Activated CD8-positive, alpha-beta memory T cell treated with anti-CD3 and anti-CD28 coated beads for 36 hours (primary cell): ENCODE data around the gene EIF2B1. TPM values are rescaled to one million over a fixed set of nuclear protein-coding genes. Genes with fewer than 3 reads are reported as not detected.

ENCODE experiments used
- CTCF ChIA-PET: fragments of 350-600 bp; sonication (Branson Sonifier 250); formaldehyde crosslinking; loops from one replicate; lab custom pipeline; 2021; ENCODE audit warnings: antibody characterized with exemption; lab: Charles Lee
- POLR2A ChIA-PET: fragments of 350-600 bp; sonication (Branson Sonifier 250); formaldehyde crosslinking; loops from one replicate; lab custom pipeline; 2021; ENCODE audit warnings: antibody characterized with exemption; lab: Charles Lee
- total RNA-seq, 2 experiments: library from RNA; stranded (reverse); gene quantifications; one replicate each; pipeline ENCODE4 v1.2.3, GENCODE V29; 2021

The EIF2B1 gene
- total RNA-seq, result 10 to 100 TPM; 92.9 to 94.4 TPM

GRCh38 chr12:123633379-123634141 is at the start of gene EIF2B1, which contains the start of gene GTF2H3:
EIF2B1 (minus strand) TSS chr12:123633686; CDS start chr12:123633557, 129 bp downstream.
GTF2H3 (plus strand) TSS chr12:123633829; CDS start chr12:123633860, 31 bp downstream.
- CTCF ChIA-PET, result no interaction called here
- POLR2A ChIA-PET, result interaction anchor here (0.6 kb wide), 1 partner anchor 1179 kb away, joined by 3 read pairs; no protein-coding TSS in a partner anchor

- POLR2A ChIA-PET, result no interaction called here
- CTCF ChIA-PET, result no interaction called here
Measured at GRCh38 chr12:123681605-123682004, 48.1 kb upstream of the EIF2B1 start.

DNA sequence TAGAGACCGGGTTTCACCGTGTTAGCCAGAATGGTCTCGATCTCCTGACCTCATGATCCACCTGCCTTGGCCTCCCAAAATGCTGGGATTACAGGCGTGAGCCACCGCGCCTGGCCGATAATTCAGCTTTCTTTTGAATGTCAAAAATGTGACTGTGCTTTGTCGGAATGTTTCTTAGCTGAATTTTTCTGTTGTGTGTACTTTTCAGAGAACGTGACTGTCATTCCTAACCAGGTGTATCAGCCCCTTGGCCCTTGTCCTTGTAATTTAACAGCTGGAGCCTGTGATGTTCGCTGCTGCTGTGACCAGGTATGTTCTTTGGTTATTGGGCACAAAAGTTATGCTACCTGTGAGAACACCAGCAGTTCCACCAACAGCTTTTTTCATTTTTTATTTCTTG is 45.5 kb upstream of the EIF2B1 start:
- POLR2A ChIA-PET, result no interaction called here

DNA sequence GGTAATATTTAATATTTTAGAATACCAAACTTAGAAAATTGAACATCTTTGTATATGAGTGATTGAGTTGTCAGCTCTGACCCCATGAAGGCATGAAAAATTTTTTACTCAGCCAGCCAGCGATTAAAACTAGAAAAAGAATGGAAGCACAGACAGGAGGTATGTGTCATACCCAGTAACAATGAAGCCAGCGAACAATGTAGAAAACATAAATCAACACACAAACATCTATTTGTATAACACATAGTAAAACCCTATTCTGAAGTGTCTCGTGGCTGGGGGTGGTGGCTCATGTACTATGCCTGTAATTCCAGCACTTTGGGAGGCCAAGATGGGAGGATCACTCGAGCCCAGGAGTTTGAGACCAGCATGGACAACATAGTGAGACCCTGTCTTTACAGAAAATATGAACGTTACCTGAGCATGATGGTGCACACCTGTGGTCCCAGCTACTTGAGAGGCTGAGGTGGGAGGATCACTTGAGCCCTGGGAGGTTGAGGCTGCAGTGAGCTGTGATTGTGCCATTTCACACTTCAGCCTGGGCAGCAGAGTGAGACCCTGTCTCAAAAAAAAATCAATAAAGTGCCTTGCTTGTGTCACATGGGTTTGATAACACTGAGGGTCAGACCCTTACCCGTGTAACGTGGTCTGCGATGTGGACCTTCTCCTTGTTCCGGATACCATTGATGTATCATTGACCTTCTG is 43.3 kb upstream of the EIF2B1 start:
- CTCF ChIA-PET, result interaction anchor here (0.7 kb wide), 2 partner anchors 89 to 346 kb away, joined by 3 to 5 read pairs; no protein-coding TSS in a partner anchor
- POLR2A ChIA-PET, result interaction anchor here (0.7 kb wide), 1 partner anchor 299 kb away, joined by 10 read pairs; no protein-coding TSS in a partner anchor

More for the DNA sequence above, 45.5 kb upstream of the EIF2B1 start:
- CTCF ChIA-PET, result interaction anchor here (0.7 to 0.9 kb wide), 2 partner anchors 12 to 80 kb away, joined by 3 read pairs; no protein-coding TSS in a partner anchor

GRCh38 chr12:123675436-123675835 is 42.0 kb upstream of the EIF2B1 start:
- POLR2A ChIA-PET, result no interaction called here
- CTCF ChIA-PET, result no interaction called here

DNA sequence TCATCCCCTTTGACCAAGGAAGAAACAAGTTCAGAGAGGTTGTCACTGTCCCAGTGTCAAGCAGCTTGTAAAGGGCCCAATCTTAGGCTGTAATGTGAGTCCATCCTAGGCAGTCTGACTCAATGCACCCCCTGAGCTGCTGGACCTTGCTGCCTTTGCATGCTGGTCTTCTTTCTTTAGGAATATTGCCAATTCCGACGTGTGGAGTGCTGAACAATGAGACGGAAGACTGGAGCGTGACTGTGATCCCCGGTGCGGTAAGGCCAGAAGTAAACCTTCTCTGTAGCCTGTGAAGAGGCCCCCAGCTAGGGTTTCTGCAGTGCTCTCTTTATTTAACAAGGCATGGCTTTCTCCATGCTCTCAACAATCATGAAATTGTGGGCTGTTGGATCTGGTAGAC is 38.4 kb upstream of the EIF2B1 start:
- ChIA-PET POLR2A (no interaction called here), CTCF (interaction anchor here (1.3 kb wide), 1 partner anchor 170 kb away, joined by 3 read pairs; no protein-coding TSS in a partner anchor)

GRCh38 chr12:123670882-123671728 is 37.6 kb upstream of the EIF2B1 start, which contains the start of gene TCTN2:
TCTN2 (plus strand) TSS chr12:123671113; CDS start chr12:123671241, 128 bp downstream.
- ChIA-PET CTCF (interaction anchor here (1.3 kb wide), 1 partner anchor 171 kb away, joined by 3 read pairs; no protein-coding TSS in a partner anchor), POLR2A (interaction anchor here (0.6 kb wide), 1 partner anchor 90 kb away, joined by 3 read pairs; no protein-coding TSS in a partner anchor)

- POLR2A ChIA-PET, result no interaction called here
- CTCF ChIA-PET, result interaction anchor here (1.1 kb wide), 1 partner anchor 11 kb away, joined by 3 read pairs; no protein-coding TSS in a partner anchor
Measured at GRCh38 chr12:123667771-123668170, 34.3 kb upstream of the EIF2B1 start.

- POLR2A ChIA-PET, result no interaction called here
- CTCF ChIA-PET, result interaction anchor here (0.6 kb wide), 1 partner anchor 860 kb away, joined by 6 read pairs; no protein-coding TSS in a partner anchor
Measured at GRCh38 chr12:123659996-123660727, 26.7 kb upstream of the EIF2B1 start.

DNA sequence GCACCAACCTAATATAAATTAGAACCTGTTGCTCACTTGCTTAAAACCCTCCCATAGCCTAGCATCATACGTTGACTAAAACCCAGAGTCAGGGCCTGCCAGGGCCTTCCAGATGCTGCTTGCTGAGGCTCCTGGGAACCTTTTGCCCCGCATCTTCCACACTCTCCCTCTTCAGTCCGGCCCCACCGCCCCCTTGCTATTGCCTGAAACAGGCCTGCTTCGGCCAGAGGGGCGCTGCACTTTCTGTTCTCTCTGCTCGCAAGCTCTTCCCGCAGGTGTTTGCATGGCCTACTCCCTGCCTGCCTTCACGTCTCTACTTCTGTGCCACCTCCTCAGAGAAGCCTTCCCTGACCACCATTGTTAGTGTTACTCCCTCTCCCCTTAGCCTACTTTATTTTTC is 23.7 kb upstream of the EIF2B1 start:
- ChIA-PET CTCF (no interaction called here), POLR2A (no interaction called here)

GRCh38 chr12:123656392-123656791 is 22.9 kb upstream of the EIF2B1 start:
- ChIA-PET CTCF (no interaction called here), POLR2A (no interaction called here)

DNA sequence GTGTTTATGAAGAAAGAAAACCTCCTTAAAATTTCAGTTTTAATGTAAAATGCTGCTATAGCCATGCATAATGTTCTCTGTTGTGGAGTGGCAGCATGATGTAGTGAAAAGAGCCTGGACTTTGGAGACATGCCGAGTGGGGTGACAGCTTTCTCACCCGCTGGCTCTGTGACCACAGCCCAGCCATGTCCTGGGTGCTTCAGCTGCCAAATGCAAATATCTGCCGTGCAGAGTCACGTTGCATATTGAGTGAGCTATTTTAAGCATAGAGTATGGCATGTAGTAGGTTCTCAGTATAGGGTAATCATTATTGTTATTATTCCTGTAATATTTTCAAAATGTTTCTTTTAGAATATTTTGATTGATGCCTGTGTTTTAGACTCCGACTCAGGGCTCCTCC is 21.9 kb upstream of the EIF2B1 start:
- ChIA-PET POLR2A (no interaction called here), CTCF (no interaction called here)

- CTCF ChIA-PET, result no interaction called here
Measured at GRCh38 chr12:123654129-123654701, 20.7 kb upstream of the EIF2B1 start.

DNA sequence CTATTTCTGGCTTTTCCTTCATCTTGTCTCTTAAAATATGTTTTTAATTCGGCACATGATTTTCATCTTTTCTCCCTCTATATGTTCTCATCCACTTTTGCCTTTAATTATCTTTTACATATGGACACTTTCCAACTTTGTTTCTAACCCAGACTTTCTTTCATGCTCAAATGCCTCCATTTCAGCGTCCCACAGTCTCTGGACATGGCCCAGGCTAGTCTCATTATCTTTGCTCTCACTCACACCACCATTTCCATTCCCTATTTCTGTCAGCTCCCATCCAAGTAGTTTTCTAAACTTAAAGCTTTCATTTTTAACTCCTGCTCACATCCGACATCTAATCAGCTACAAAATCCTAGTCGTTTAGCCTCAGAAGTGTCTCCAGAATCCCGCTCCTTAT is 14.9 kb upstream of the EIF2B1 start:
- CTCF ChIA-PET, result no interaction called here
- POLR2A ChIA-PET, result no interaction called here

More at GRCh38 chr12:123654129-123654701, 20.7 kb upstream of the EIF2B1 start:
- POLR2A ChIA-PET, result no interaction called here

- ChIA-PET POLR2A (no interaction called here), CTCF (interaction anchor here (0.7 kb wide), 1 partner anchor 335 kb away, joined by 3 read pairs; no protein-coding TSS in a partner anchor)
Measured at GRCh38 chr12:123645878-123646277, 12.4 kb upstream of the EIF2B1 start.

DNA sequence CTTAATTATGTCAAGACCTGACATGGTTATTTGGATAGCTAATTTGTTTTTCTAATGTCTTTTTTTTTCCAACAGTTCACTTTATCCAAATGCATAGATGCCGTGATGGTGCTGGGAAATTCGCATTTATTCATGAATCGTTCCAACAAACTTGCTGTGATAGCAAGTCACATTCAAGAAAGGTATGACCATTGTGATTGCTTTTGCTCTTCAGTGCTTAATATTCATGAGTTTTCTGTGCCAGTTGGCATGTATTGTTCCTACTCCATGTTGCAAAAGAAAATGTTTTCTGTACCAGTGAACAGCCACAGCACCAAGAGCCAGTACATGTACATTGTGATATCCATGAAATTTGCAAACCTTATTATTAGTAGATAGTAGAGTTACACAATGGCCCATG is 11.9 kb upstream of the EIF2B1 start:
- ChIA-PET CTCF (no interaction called here), POLR2A (interaction anchor here (0.6 kb wide), 1 partner anchor 1219 kb away, joined by 4 read pairs; no protein-coding TSS in a partner anchor)

DNA sequence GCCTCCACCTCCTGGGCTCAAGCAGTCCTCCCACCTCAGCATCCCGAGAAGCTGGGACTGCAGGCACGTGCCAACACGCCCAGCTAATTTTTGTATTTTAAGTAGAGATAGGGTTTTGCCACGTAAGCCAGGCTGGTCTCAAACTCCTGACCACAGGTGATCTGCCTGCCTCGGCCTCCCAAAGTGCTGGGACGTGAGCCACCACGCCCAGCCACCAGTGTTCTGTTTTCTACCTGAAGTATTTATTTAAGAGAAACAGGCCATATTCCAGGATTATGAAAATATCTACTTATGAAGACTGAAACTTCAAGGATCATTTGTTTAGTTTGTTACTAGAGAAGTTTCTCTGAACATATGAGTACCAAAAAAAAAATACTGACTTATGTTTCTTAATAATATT is 10.4 kb upstream of the EIF2B1 start:
- ChIA-PET POLR2A (no interaction called here), CTCF (no interaction called here)

- POLR2A ChIA-PET, result no interaction called here
Measured at GRCh38 chr12:123634142-123634561, 666 bp upstream of the EIF2B1 start.

More at GRCh38 chr12:123634142-123634561, 666 bp upstream of the EIF2B1 start:
- CTCF ChIA-PET, result no interaction called here
